Stomach (tissue), 9 donors: ENCODE data around the gene PLCG1. TPM values are rescaled to one million over a fixed set of nuclear protein-coding genes. Genes with fewer than 3 reads are reported as not detected.

Source experiments
- DNase-seq, 2 donors: peaks; one replicate each; pipeline versions ENCODE4 v3.0.0 to v3.0.0-alpha.2; 2013 to 2019
- H3K27ac ChIP-seq, 5 donors: fragments of 200-600 bp in 4 of 5; sonication (generic) in 4 of 5; one replicate each; pipeline ENCODE4 v1.5.1; 2013 to 2019; ENCODE audit warnings: mild to moderate bottlenecking in 1 of 5, moderate library complexity in 1 of 5
- H3K27me3 ChIP-seq, 3 donors: fragments of 200-600 bp; sonication (generic); one replicate each; pipeline ENCODE4 v1.5.1; 2017 to 2019; ENCODE audit warnings: mixed run types in 1 of 3
- H3K36me3 ChIP-seq, 4 donors: fragments of 200-600 bp; sonication (generic); 1 replicate in 3 of 4; 2 replicates in 1 of 4; pipeline ENCODE4 v1.5.1; 2016 to 2019
- H3K4me1 ChIP-seq, 4 donors: fragments of 200-600 bp; sonication (generic); one replicate each; pipeline ENCODE4 v1.5.1; 2016 to 2019
- H3K4me3 ChIP-seq, 4 donors: fragments of 200-600 bp; sonication (generic) in 3 of 4; one replicate each; pipeline ENCODE4 v1.5.1; 2016 to 2019; ENCODE audit warnings: mild to moderate bottlenecking in 1 of 4
- H3K9me3 ChIP-seq, 4 donors: fragments of 200-600 bp; sonication (generic); one replicate each; pipeline ENCODE4 v1.5.1; 2016 to 2019
- EP300 ChIP-seq: sonication (generic); formaldehyde crosslinking; IDR thresholded peaks from one replicate; pipeline ENCODE4 v1.6.1; 2017; ENCODE audit warnings: antibody characterized with exemption
- POLR2A ChIP-seq, 4 donors: fragments of 450-650 bp; IDR thresholded peaks; one replicate each; pipeline ENCODE4 v1.6.1; 2016; ENCODE audit warnings: antibody characterized with exemption in 4 of 4, control low read depth in 2 of 4, mild to moderate bottlenecking in 1 of 4, moderate library complexity in 1 of 4
- POLR2AphosphoS5 ChIP-seq, 3 donors: sonication (generic); formaldehyde crosslinking; IDR thresholded peaks; one replicate each; pipeline ENCODE4 v1.6.1; 2016; ENCODE audit warnings: antibody characterized with exemption in 3 of 3
- WGBS, 5 donors: extraction: QIAGEN DNeasy Blood & Tissue Kit in 3 of 5; methylation state at CpG; one replicate each; pipeline versions ENCODE4 v1.1.5 to v1.1.7; 2013 to 2018; 5-methylcytosine and 5-hydroxymethylcytosine counted together
- intact Hi-C: fragments of 100-400 bp; cut with DNase I; formaldehyde crosslinking; loops from one replicate; pipeline ENCODE4 v1.15.1; 2023; ENCODE audit warnings: low total_unique reads
- polyA plus RNA-seq, 3 donors: library from polyadenylated mRNA; stranded (reverse); fragments of 200-250 nt; gene quantifications; one replicate each; pipeline ENCODE4 v1.2.3, GENCODE V29; 2013
- total RNA-seq, 5 donors: library from RNA; depleted of rRNA; stranded (reverse); fragments of >200 nt; gene quantifications; one replicate each; pipeline versions ENCODE4 v1.1.0 to v1.2.3, GENCODE V29; 2014 to 2016
- TF ChIP-seq, protein P1 (sequence below), 7 experiments: fragments of 450-650 bp in 4 of 7; fragments of 200-600 bp in 3 of 7; sonication (generic) in 3 of 7; IDR thresholded peaks; one replicate each; pipeline ENCODE4 v1.5.1; 2016 to 2019; ENCODE audit warnings: antibody characterized with exemption in 7 of 7, control low read depth in 2 of 7, mild to moderate bottlenecking in 1 of 7
- donor health status: healthy with polysubstance abuse.
- donor health status: Bipolar disorder and iron deficiency.
- donor health status: healthy.

Gene PLCG1
- total and polyA plus RNA-seq, 8 donors: 16.3 to 576 (median 56.0) TPM

DNA sequence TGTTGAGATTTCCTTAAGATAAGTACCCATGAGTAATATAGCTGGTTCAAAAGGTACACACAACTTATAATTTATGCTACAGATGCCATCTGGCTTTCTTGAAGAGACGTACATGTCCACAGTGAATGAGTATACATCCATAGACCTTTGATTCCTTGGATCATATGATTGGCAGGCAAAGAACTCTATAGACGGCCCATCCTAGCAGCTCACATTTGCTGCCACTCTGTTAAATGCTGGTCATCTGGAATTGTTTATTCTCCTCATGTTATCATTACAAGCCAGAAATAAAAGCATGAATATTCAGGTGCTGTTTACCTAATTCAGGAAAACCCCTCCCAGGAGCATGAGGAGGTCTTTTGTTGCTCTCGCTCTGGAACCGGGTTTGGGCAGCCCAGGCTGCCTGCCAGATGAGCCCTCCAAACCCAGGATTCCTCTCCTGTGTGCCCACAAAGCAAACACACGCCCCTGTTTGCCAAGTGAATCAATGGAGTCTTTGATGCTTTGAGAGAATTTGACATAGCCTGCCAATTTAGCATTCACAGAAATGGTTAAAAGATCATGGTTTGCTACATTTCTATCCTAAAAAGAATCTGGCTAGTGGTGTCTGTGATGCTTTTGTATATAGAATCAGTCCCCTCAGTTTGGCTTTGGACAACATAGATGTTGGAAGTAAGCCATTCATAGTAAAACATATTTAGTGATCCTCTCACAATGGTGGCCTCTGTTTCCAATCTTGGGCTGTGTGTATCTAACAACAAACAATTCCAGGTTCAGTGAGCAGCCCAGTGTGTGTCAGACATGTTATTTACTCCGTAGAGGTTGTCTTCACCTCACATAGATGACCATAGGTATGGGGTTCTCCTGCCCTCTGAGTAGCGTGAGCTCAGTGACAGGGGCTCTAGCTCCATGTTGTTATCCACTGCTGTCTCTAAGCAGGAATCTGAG is 17.5 kb upstream of the PLCG1 start:
- TF ChIP-seq, protein P1, sequence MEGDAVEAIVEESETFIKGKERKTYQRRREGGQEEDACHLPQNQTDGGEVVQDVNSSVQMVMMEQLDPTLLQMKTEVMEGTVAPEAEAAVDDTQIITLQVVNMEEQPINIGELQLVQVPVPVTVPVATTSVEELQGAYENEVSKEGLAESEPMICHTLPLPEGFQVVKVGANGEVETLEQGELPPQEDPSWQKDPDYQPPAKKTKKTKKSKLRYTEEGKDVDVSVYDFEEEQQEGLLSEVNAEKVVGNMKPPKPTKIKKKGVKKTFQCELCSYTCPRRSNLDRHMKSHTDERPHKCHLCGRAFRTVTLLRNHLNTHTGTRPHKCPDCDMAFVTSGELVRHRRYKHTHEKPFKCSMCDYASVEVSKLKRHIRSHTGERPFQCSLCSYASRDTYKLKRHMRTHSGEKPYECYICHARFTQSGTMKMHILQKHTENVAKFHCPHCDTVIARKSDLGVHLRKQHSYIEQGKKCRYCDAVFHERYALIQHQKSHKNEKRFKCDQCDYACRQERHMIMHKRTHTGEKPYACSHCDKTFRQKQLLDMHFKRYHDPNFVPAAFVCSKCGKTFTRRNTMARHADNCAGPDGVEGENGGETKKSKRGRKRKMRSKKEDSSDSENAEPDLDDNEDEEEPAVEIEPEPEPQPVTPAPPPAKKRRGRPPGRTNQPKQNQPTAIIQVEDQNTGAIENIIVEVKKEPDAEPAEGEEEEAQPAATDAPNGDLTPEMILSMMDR (IDR thresholded peaks at IDR 0.05): no peak
- no peak for TF ChIP-seq POLR2AphosphoS5 (IDR thresholded peaks at IDR 0.05)
- TF ChIP-seq POLR2A (IDR thresholded peaks at IDR 0.05): no peak
- TF ChIP-seq EP300: no peak
- H3K9me3 ChIP-seq: no peaks in the 10 kb centered on the region
- peaks cover 0 to 23% (median 7%) of the 10 kb centered on the region in 4 donors for H3K4me1 ChIP-seq
- no peak for DNase-seq
- 51 to 71% (median 59%) methylated on average over 7 of the region's 7 CpGs for WGBS, 5 donors
- H3K27me3 ChIP-seq: no peaks in the 10 kb centered on the region
- no peak overlapping the region for H3K27ac ChIP-seq
- peaks cover 76 to 100% (median 99%) of the 10 kb centered on the region in 4 donors for H3K36me3 ChIP-seq
- intact Hi-C loops: no loop called here
- no peak overlapping the region for H3K4me3 ChIP-seq

DNA sequence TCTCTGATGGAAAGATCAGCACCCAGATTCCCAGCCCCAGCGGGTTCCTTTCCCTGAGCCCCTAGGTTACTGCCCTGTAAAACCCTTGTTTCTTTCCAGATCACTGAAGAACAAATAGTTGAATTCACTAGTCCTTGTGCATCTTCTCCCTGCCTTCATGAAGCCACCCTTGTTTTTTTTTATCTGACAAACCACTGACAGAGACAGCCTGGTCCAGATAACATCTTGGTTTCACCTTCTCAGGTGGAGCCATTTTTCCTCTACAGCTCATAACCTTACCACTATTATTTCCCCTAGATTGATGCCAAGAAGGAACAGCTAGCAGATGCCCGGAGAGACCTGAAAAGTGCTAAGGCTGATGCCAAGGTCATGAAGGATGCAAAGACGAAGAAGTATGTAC is 15.9 kb upstream of the PLCG1 start:
- H3K27ac ChIP-seq: no peak overlapping the region
- intact Hi-C loops: no loop called here
- no peak overlapping the region for H3K4me3 ChIP-seq
- no peak for TF ChIP-seq POLR2A (IDR thresholded peaks at IDR 0.05)
- H3K4me1 ChIP-seq: peaks cover 0 to 23% (median 4%) of the 10 kb centered on the region in 4 donors
- DNase-seq: no peak
- no peaks in the 10 kb centered on the region for H3K27me3 ChIP-seq
- peaks cover 68 to 100% (median 99%) of the 10 kb centered on the region in 4 donors for H3K36me3 ChIP-seq
- H3K9me3 ChIP-seq: no peaks in the 10 kb centered on the region
- WGBS, 5 donors: 89 to 98% (median 94%) methylated on average over 3 of the region's 3 CpGs

DNA sequence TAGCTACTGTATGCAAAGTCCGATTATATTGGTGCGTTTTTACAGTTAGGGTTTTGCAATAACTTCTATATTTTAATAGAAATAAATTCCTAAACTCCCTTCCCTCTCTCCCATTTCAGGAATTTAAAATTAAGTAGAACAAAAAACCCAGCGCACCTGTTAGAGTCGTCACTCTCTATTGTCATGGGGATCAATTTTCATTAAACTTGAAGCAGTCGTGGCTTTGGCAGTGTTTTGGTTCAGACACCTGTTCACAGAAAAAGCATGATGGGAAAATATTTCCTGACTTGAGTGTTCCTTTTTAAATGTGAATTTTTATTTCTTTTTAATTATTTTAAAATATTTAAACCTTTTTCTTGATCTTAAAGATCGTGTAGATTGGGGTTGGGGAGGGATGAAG is 13.7 kb upstream of the PLCG1 start:
- Histone ChIP-seq H3K36me3 (peaks cover 52 to 85% (median 81%) of the 10 kb centered on the region in 4 donors), H3K4me3 (no peak overlapping the region), H3K27ac (no peak overlapping the region), H3K4me1 (peaks cover 0 to 13% (median 4%) of the 10 kb centered on the region in 4 donors), H3K27me3 (no peaks in the 10 kb centered on the region), H3K9me3 (no peaks in the 10 kb centered on the region)
- intact Hi-C loops: no loop called here
- no peak for TF ChIP-seq EP300
- no peak for TF ChIP-seq POLR2A (IDR thresholded peaks at IDR 0.05)
- TF ChIP-seq, protein P1 (IDR thresholded peaks at IDR 0.05): no peak
- no peak for TF ChIP-seq POLR2AphosphoS5 (IDR thresholded peaks at IDR 0.05)
- no peak for DNase-seq
- 87 to 92% (median 88%) methylated on average over 6 of the region's 6 CpGs for WGBS, 5 donors

DNA sequence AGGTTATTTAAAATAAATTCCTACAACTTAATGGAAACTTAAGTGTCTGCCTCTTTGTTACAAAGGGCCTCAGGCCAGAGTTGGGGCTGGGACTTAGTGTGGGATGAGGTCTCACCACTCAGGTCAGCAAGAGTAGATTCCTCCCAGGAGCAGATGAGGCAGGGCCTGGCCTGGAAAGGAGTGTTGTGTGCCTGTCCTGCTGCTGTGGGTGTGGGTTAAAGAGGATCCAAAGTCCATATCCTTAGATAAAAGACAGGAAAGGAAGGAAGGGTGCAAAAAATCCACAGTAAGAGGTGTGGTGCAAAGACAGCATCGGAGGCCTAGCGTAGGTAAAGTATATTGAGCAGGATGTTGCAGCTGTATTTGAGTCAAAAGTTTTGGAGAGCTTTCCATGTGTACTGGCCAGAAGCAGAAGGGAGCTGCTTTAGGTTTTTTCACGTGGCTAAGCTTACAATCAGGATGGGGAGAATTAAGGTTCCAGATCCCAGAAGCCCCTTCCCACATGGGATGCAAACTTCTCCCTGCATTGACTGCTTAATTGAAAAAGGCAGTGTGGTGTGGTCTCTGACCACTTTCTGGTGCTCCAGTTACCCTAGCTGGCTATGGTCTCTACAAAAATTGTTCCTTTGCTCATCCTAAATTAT is 12.8 kb upstream of the PLCG1 start:
- H3K4me1 ChIP-seq: peaks cover 0 to 5% (median 3%) of the 10 kb centered on the region in 4 donors
- no peak for TF ChIP-seq POLR2A (IDR thresholded peaks at IDR 0.05)
- no peak for TF ChIP-seq POLR2AphosphoS5 (IDR thresholded peaks at IDR 0.05)
- TF ChIP-seq EP300: no peak
- TF ChIP-seq, protein P1 (IDR thresholded peaks at IDR 0.05): no peak
- no peaks in the 10 kb centered on the region for H3K9me3 ChIP-seq
- H3K4me3 ChIP-seq: no peak overlapping the region
- peaks cover 50 to 76% (median 72%) of the 10 kb centered on the region in 4 donors for H3K36me3 ChIP-seq
- intact Hi-C loops: no loop called here
- DNase-seq: no peak
- no peaks in the 10 kb centered on the region for H3K27me3 ChIP-seq
- H3K27ac ChIP-seq: no peak overlapping the region
- 65 to 90% (median 82%) methylated on average over 3 of the region's 3 CpGs for WGBS, 5 donors
